HCT116 (cell line): Measurements from ENCODE around the gene PNPLA5.

Experiments used
- CTCF ChIP-seq, 3 experiments: fragments of 200-600 bp in 1 of 3; sonication (generic) in 1 of 3; IDR thresholded peaks in 2 of 3; conservative IDR thresholded peaks in 1 of 3; 2 replicates each; pipeline ENCODE4 v1.5.1; 2012 to 2017; ENCODE audit warnings: low read depth in 2 of 3, low read length in 2 of 3, antibody characterized with exemption in 1 of 3, borderline replicate concordance in 1 of 3, control low read depth in 1 of 3, mild to moderate bottlenecking in 1 of 3, mixed read lengths in 1 of 3, mixed run types in 1 of 3, moderate library complexity in 1 of 3; ENCODE audit not compliant: insufficient read depth in 1 of 3
- EGR1 ChIP-seq: IDR thresholded peaks from 2 replicates; pipeline ENCODE4 v1.6.1; 2012; ENCODE audit warnings: low read depth
- EZH2 ChIP-seq: fragments of 200-600 bp; sonication (generic); IDR thresholded peaks from 2 replicates; pipeline ENCODE4 v1.6.1; 2017; ENCODE audit warnings: antibody characterized with exemption, mixed run types
- MAX ChIP-seq: IDR thresholded peaks from 2 replicates; pipeline ENCODE4 v1.6.1; 2012
- POLR2A ChIP-seq: IDR thresholded peaks from 2 replicates; pipeline ENCODE4 v1.7.0; 2011; ENCODE audit warnings: borderline replicate concordance; ENCODE audit not compliant: insufficient read depth, insufficient read length; ENCODE audit errors: extremely low read depth
- POLR2AphosphoS5 ChIP-seq: IDR thresholded peaks from 2 replicates; pipeline ENCODE4 v1.6.1; 2011; ENCODE audit warnings: mild to moderate bottlenecking, low read depth, low read length, moderate library complexity
- RAD21 ChIP-seq: IDR thresholded peaks from 2 replicates; pipeline ENCODE4 v1.6.1; 2012; ENCODE audit warnings: low read depth, mild to moderate bottlenecking
- SP1 ChIP-seq: IDR thresholded peaks from 2 replicates; pipeline ENCODE4 v1.6.1; 2012; ENCODE audit warnings: low read depth
- ZBTB33 ChIP-seq: IDR thresholded peaks from 2 replicates; pipeline ENCODE4 v1.6.1; 2011; ENCODE audit warnings: mild to moderate bottlenecking, low read length, moderate library complexity; ENCODE audit not compliant: insufficient replicate concordance; ENCODE audit errors: extremely low read depth
- ZFX ChIP-seq: fragments of 450-650 bp; IDR thresholded peaks from 2 replicates; pipeline ENCODE4 v1.6.1; 2017
- ZNF274 ChIP-seq: fragments of 200-500 bp; sonication (Bioruptor generic); IDR thresholded peaks from 2 replicates; pipeline ENCODE4 v1.6.1; 2014; ENCODE audit warnings: mild to moderate bottlenecking, low read depth, low read length, inconsistent platforms

- TF ChIP-seq ZFX (no peak), RAD21 (no peak), ZBTB33 (no peak), CTCF (IDR thresholded peaks at IDR 0.05 in 2 of 3, conservative IDR thresholded peaks at IDR 0.05 in 1 of 3; ENCODE audit: borderline replicate concordance in 1 of 3, insufficient read depth in 1 of 3, low read depth in 2 of 3, low read length in 2 of 3) (no peak), MAX (no peak), POLR2A (no peak), EZH2 (no peak), SP1 (no peak), POLR2AphosphoS5 (no peak), EGR1 (no peak), ZNF274 (no peak)
Observed at GRCh38 chr22:43853328-43853931, 38.4 kb downstream of the PNPLA5 start.
